K562 (cell line): Measurements from ENCODE around the gene CRPPA. TPM values are rescaled to one million over a fixed set of nuclear protein-coding genes. Genes with fewer than 3 reads are reported as not detected.

Experiments used
- ETV1 ChIP-seq: fragments of 450-650 bp; conservative IDR thresholded peaks from 2 replicates; pipeline ENCODE4 v1.6.1; 2016; ENCODE audit warnings: missing genetic modification characterization, control low read depth, low read depth, missing compliant biosample characterization
- EWSR1 ChIP-seq: fragments of 450-650 bp; IDR thresholded peaks from 2 replicates; pipeline ENCODE4 v1.6.1; 2018; ENCODE audit warnings: borderline replicate concordance, mild to moderate bottlenecking, low read depth, moderate library complexity; ENCODE audit not compliant: partially characterized antibody
- TARDBP ChIP-seq: fragments of 450-650 bp; IDR thresholded peaks from 2 replicates; pipeline ENCODE4 v1.6.1; 2016
- polyA plus RNA-seq, 8 experiments: library from polyadenylated mRNA; depleted of rRNA in 4 of 8; stranded (reverse) in 5 of 8; unstranded in 3 of 8; fragments of >200 nt; fragmentation: Nextera tagmentation in 2 of 8; fragmentation: Illumina TruSeq in 1 of 8; extraction: Ambion mirVana in 2 of 8; extraction: Trizol in 1 of 8; gene quantifications; 2 replicates each; pipeline versions ENCODE4 v1.2.1 to v1.2.3, GENCODE V29; 2011 to 2014; ENCODE audit warnings: inconsistent platforms in 1 of 8, missing spikeins in 1 of 8
- total RNA-seq, 7 experiments: library from RNA; depleted of rRNA in 6 of 7; stranded (reverse); fragments of >200 nt in 6 of 7; fragmentation: Illumina TruSeq in 2 of 7; extraction: Trizol in 2 of 7; gene quantifications; 2 replicates each; pipeline versions ENCODE4 v1.2.1 to v1.2.3, GENCODE V29; 2011 to 2021; ENCODE audit warnings: low replicate concordance in 1 of 7
- TF ChIP-seq, protein P1 (sequence below): fragments of 450-650 bp; IDR thresholded peaks from 2 replicates; pipeline ENCODE4 v1.6.1; 2017; ENCODE audit warnings: antibody characterized with exemption, mild to moderate bottlenecking
- TF ChIP-seq, protein P2 (sequence below): fragments of 250-450 bp; sonication (Bioruptor Pico); IDR thresholded peaks from 2 replicates; pipeline ENCODE4 v1.4.0; 2020; ENCODE audit warnings: mild to moderate bottlenecking, moderate library complexity
- TF ChIP-seq, protein P3 (sequence below): fragments of 450-650 bp; formaldehyde crosslinking; conservative IDR thresholded peaks from 2 replicates; pipeline ENCODE4 v1.4.0; 2022; ENCODE audit warnings: mild to moderate bottlenecking, missing genetic modification characterization

CRPPA gene
- total and polyA plus RNA-seq, 9 of the 15 experiments (the other 6 are each of a cell fraction or from before 2014, with no cell fraction given) = 3.9 to 14.4 (median 7.8) TPM

DNA sequence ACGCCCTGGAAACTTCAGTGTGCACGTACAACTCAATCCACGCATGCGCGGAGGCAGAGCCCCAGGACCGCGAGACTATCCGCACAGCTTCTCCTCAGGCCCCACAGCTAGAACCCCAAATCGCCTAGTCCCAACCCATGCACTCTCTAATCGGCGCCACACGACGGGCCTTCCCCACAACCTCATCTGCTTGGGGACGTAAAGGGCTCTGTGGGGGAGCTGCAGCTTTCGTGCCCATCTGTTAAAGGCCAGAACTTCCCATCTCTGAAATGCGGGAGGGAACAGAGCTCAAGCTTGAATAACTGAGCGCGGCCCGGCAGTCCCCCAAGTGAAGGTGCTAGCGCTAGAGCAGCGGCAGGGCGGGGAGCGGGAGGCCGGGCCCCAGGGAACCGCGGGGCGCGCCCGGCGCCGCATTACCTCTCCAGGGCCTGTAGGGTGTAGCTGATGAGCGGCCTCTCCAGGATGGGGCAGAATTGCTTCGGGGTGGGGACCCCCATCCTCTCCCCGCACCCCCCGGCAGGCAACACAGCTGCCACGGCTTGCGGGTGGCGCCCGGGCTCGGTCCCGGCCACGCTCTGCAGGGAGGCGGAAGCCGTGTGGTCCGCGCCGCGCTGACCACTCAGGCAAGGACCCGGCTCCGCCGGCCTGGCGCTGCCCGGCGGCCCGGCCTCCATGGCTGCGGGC, 547 bp downstream of the CRPPA start (continued):
- TF ChIP-seq, protein P1, sequence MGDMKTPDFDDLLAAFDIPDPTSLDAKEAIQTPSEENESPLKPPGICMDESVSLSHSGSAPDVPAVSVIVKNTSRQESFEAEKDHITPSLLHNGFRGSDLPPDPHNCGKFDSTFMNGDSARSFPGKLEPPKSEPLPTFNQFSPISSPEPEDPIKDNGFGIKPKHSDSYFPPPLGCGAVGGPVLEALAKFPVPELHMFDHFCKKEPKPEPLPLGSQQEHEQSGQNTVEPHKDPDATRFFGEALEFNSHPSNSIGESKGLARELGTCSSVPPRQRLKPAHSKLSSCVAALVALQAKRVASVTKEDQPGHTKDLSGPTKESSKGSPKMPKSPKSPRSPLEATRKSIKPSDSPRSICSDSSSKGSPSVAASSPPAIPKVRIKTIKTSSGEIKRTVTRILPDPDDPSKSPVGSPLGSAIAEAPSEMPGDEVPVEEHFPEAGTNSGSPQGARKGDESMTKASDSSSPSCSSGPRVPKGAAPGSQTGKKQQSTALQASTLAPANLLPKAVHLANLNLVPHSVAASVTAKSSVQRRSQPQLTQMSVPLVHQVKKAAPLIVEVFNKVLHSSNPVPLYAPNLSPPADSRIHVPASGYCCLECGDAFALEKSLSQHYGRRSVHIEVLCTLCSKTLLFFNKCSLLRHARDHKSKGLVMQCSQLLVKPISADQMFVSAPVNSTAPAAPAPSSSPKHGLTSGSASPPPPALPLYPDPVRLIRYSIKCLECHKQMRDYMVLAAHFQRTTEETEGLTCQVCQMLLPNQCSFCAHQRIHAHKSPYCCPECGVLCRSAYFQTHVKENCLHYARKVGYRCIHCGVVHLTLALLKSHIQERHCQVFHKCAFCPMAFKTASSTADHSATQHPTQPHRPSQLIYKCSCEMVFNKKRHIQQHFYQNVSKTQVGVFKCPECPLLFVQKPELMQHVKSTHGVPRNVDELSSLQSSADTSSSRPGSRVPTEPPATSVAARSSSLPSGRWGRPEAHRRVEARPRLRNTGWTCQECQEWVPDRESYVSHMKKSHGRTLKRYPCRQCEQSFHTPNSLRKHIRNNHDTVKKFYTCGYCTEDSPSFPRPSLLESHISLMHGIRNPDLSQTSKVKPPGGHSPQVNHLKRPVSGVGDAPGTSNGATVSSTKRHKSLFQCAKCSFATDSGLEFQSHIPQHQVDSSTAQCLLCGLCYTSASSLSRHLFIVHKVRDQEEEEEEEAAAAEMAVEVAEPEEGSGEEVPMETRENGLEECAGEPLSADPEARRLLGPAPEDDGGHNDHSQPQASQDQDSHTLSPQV = 0 out of 2 replicates have a peak, but pooled peaks have one; percentile 25
- no peak for TF ChIP-seq ETV1 (tag)
- TF ChIP-seq, protein P2, sequence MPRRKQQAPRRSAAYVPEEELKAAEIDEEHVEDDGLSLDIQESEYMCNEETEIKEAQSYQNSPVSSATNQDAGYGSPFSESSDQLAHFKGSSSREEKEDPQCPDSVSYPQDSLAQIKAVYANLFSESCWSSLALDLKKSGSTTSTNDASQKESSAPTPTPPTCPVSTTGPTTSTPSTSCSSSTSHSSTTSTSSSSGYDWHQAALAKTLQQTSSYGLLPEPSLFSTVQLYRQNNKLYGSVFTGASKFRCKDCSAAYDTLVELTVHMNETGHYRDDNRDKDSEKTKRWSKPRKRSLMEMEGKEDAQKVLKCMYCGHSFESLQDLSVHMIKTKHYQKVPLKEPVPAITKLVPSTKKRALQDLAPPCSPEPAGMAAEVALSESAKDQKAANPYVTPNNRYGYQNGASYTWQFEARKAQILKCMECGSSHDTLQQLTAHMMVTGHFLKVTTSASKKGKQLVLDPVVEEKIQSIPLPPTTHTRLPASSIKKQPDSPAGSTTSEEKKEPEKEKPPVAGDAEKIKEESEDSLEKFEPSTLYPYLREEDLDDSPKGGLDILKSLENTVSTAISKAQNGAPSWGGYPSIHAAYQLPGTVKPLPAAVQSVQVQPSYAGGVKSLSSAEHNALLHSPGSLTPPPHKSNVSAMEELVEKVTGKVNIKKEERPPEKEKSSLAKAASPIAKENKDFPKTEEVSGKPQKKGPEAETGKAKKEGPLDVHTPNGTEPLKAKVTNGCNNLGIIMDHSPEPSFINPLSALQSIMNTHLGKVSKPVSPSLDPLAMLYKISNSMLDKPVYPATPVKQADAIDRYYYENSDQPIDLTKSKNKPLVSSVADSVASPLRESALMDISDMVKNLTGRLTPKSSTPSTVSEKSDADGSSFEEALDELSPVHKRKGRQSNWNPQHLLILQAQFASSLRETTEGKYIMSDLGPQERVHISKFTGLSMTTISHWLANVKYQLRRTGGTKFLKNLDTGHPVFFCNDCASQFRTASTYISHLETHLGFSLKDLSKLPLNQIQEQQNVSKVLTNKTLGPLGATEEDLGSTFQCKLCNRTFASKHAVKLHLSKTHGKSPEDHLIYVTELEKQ (CRISPR knock-in tag) = no peak
- peak; percentile 59; the same call in 1 of the 2 replicates for TF ChIP-seq TARDBP
- TF ChIP-seq EWSR1 = no peak
- TF ChIP-seq, protein P3, sequence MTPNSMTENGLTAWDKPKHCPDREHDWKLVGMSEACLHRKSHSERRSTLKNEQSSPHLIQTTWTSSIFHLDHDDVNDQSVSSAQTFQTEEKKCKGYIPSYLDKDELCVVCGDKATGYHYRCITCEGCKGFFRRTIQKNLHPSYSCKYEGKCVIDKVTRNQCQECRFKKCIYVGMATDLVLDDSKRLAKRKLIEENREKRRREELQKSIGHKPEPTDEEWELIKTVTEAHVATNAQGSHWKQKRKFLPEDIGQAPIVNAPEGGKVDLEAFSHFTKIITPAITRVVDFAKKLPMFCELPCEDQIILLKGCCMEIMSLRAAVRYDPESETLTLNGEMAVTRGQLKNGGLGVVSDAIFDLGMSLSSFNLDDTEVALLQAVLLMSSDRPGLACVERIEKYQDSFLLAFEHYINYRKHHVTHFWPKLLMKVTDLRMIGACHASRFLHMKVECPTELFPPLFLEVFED (CRISPR knock-in tag) = peak; percentile 87; the same call in 1 of the 2 replicates
